H1 (cell line): ENCODE results near the gene PCCA. TPM values are rescaled to one million over a fixed set of nuclear protein-coding genes. Genes with fewer than 3 reads are reported as not detected.

Experiments used
- CTCF ChIA-PET: fragments of 300-600 bp; sonication (Branson Sonifier 250); formaldehyde crosslinking; loops from one replicate; lab custom pipeline; 2021; ENCODE audit not compliant: partially characterized antibody; lab: Charles Lee
- POLR2A ChIA-PET: fragments of 300-600 bp; sonication (Branson Sonifier 250); formaldehyde crosslinking; loops from one replicate; lab custom pipeline; 2021; ENCODE audit warnings: inconsistent platforms; ENCODE audit not compliant: partially characterized antibody; lab: Charles Lee
- DNase-seq, 2 experiments: peaks; one replicate each; pipeline versions ENCODE4 v3.0.0 to v3.0.0-alpha.2; 2010 to 2022; ENCODE audit warnings: low spot score in 2 of 2, low read depth in 1 of 2, mixed read lengths in 1 of 2
- FAIRE-seq: peaks from 2 replicates; lab custom pipeline; 2011; peaks lifted over from hg19 to GRCh38; lab: Jason Lieb, UNC
- H2AFZ ChIP-seq: 2 replicates; pipeline ENCODE4 v1.8.1; 2012; ENCODE audit warnings: low read length, inconsistent platforms
- H2AK5ac ChIP-seq: 2 replicates; pipeline ENCODE4 v1.6.1; 2013; ENCODE audit warnings: low read depth, low read length
- H2BK120ac ChIP-seq: replicated peaks from 2 replicates; pipeline ENCODE3; 2013; ENCODE audit warnings: low read depth, low read length, inconsistent platforms
- H2BK12ac ChIP-seq: 2 replicates; pipeline ENCODE4 v1.6.1; 2013; ENCODE audit warnings: low read depth, low read length
- H2BK15ac ChIP-seq: 2 replicates; pipeline ENCODE4 v1.6.1; 2013; ENCODE audit warnings: low read length
- H2BK20ac ChIP-seq: 2 replicates; pipeline ENCODE4 v1.6.1; 2013; ENCODE audit warnings: low read length
- H2BK5ac ChIP-seq: 2 replicates; pipeline ENCODE4 v1.6.1; 2013; ENCODE audit warnings: low read depth, low read length
- H3K14ac ChIP-seq: 2 replicates; pipeline ENCODE4 v1.6.1; 2013; ENCODE audit warnings: inconsistent platforms; ENCODE audit not compliant: insufficient read length
- H3K18ac ChIP-seq: 2 replicates; pipeline ENCODE4 v1.6.1; 2013; ENCODE audit warnings: low read length; ENCODE audit errors: extremely low read depth
- H3K23ac ChIP-seq: 2 replicates; pipeline ENCODE4 v1.6.1; 2013; ENCODE audit warnings: inconsistent platforms; ENCODE audit not compliant: insufficient read length
- H3K23me2 ChIP-seq: 2 replicates; pipeline ENCODE4 v1.6.1; 2013; ENCODE audit warnings: low read depth, low read length
- H3K27ac ChIP-seq: 2 replicates; pipeline ENCODE4 v1.6.1; 2011; ENCODE audit warnings: low read depth, low read length, inconsistent platforms
- H3K27me3 ChIP-seq, 4 experiments: replicated peaks in 1 of 4; 1 replicate in 1 of 4; 2 replicates in 3 of 4; pipeline versions ENCODE4 v1.6.1 to v1.8.1; 2011 to 2013; ENCODE audit warnings: low read length in 3 of 4, mild to moderate bottlenecking in 3 of 4, inconsistent platforms in 2 of 4, mixed read lengths in 2 of 4, moderate library complexity in 1 of 4; ENCODE audit not compliant: control insufficient read depth in 3 of 4, insufficient read depth in 3 of 4; ENCODE audit errors: extremely low read depth in 1 of 4
- H3K36me3 ChIP-seq, 4 experiments: 2 replicates each; pipeline versions ENCODE4 v1.6.1 to v1.8.1; 2011 to 2013; ENCODE audit warnings: mild to moderate bottlenecking in 4 of 4, low read length in 3 of 4, moderate library complexity in 2 of 4, control low read depth in 1 of 4, inconsistent platforms in 1 of 4; ENCODE audit not compliant: insufficient read depth in 4 of 4, control insufficient read depth in 2 of 4
- H3K4ac ChIP-seq: replicated peaks from 2 replicates; pipeline ENCODE3; 2013; ENCODE audit warnings: low read length, low read depth, mixed read lengths, inconsistent platforms; ENCODE audit not compliant: insufficient read length
- H3K4me1 ChIP-seq, 4 experiments: replicated peaks in 1 of 4; 1 replicate in 1 of 4; 2 replicates in 3 of 4; pipeline versions ENCODE4 v1.6.1 to v1.8.1; 2011 to 2013; ENCODE audit warnings: low read length in 3 of 4, inconsistent platforms in 2 of 4, mixed read lengths in 1 of 4; ENCODE audit not compliant: insufficient read depth in 4 of 4, control insufficient read depth in 3 of 4
- H3K4me2 ChIP-seq, 2 experiments: 2 replicates each; pipeline versions ENCODE4 v1.6.1 to v1.8.1; 2011 to 2013; ENCODE audit warnings: low read depth in 2 of 2, low read length in 2 of 2, control low read depth in 1 of 2, inconsistent platforms in 1 of 2, mild to moderate bottlenecking in 1 of 2; ENCODE audit not compliant: insufficient read depth in 1 of 2
- H3K4me3 ChIP-seq, 4 experiments: fragments of 200-600, 300-600 bp in 1 of 4; sonication (generic), shearing (Covaris generic), sonication (Bioruptor Twin) in 1 of 4; 2 replicates each; pipeline versions ENCODE4 v1.5.1 to v1.8.1; 2011 to 2016; ENCODE audit warnings: low read length in 4 of 4, low read depth in 3 of 4, control low read depth in 2 of 4, inconsistent platforms in 2 of 4, mild to moderate bottlenecking in 2 of 4, mixed read lengths in 1 of 4, moderate library complexity in 1 of 4; ENCODE audit not compliant: insufficient read depth in 2 of 4; ENCODE audit errors: extremely low read depth in 1 of 4
- H3K56ac ChIP-seq: replicated peaks from 2 replicates; pipeline ENCODE3; 2013; ENCODE audit warnings: low read depth, mild to moderate bottlenecking, mixed read lengths, low read length, inconsistent platforms; ENCODE audit not compliant: insufficient read length
- H3K79me1 ChIP-seq: 2 replicates; pipeline ENCODE4 v1.6.1; 2013; ENCODE audit warnings: low read depth, low read length, control low read depth
- H3K79me2 ChIP-seq, 2 experiments: 2 replicates each; pipeline versions ENCODE4 v1.6.1 to v1.8.1; 2012 to 2013; ENCODE audit warnings: low read length in 2 of 2, mild to moderate bottlenecking in 2 of 2, inconsistent platforms in 1 of 2; ENCODE audit not compliant: insufficient read depth in 2 of 2, control insufficient read depth in 1 of 2
- H3K9ac ChIP-seq, 4 experiments: replicated peaks in 1 of 4; 1 replicate in 1 of 4; 2 replicates in 3 of 4; pipeline versions ENCODE4 v1.6.1 to v1.8.1; 2011 to 2013; ENCODE audit warnings: low read depth in 3 of 4, low read length in 3 of 4, control low read depth in 2 of 4, mild to moderate bottlenecking in 2 of 4, moderate library complexity in 2 of 4, inconsistent platforms in 1 of 4; ENCODE audit errors: extremely low read depth in 1 of 4
- H3K9me3 ChIP-seq, 2 experiments: 2 replicates each; pipeline versions ENCODE4 v1.6.1 to v1.8.1; 2012 to 2013; ENCODE audit warnings: mild to moderate bottlenecking in 2 of 2, moderate library complexity in 2 of 2, control low read depth in 1 of 2, inconsistent platforms in 1 of 2, low read depth in 1 of 2, low read length in 1 of 2, mixed read lengths in 1 of 2; ENCODE audit not compliant: insufficient read depth in 2 of 2
- H4K20me1 ChIP-seq, 2 experiments: replicated peaks in 1 of 2; 2 replicates each; pipeline versions ENCODE3 to v1.8.1; 2011 to 2013; ENCODE audit warnings: inconsistent platforms in 2 of 2, low read length in 2 of 2, mild to moderate bottlenecking in 1 of 2; ENCODE audit not compliant: insufficient read depth in 2 of 2, control insufficient read depth in 1 of 2
- H4K5ac ChIP-seq: 2 replicates; pipeline ENCODE4 v1.6.1; 2013; ENCODE audit warnings: low read length, low read depth, mixed read lengths, inconsistent platforms; ENCODE audit not compliant: insufficient read length
- H4K8ac ChIP-seq: 2 replicates; pipeline ENCODE4 v1.8.0; 2013; ENCODE audit warnings: mild to moderate bottlenecking, moderate library complexity, low read length, inconsistent platforms; ENCODE audit not compliant: insufficient read depth; ENCODE audit errors: extremely low read depth
- H4K91ac ChIP-seq: replicated peaks from 2 replicates; pipeline ENCODE3; 2013; ENCODE audit warnings: low read length, mixed read lengths, inconsistent platforms; ENCODE audit not compliant: insufficient read length
- ATF2 ChIP-seq: IDR thresholded peaks from 2 replicates; pipeline ENCODE4 v1.6.1; 2012; ENCODE audit warnings: low read length, inconsistent platforms
- CHD2 ChIP-seq: IDR thresholded peaks from 2 replicates; pipeline ENCODE4 v1.6.1; 2012; ENCODE audit warnings: low read length, improper control_type of control experiment
- CTCF ChIP-seq, 3 experiments: IDR thresholded peaks; 1 replicate in 2 of 3; 2 replicates in 1 of 3; pipeline versions ENCODE4 v1.5.1 to v1.6.1; 2011; ENCODE audit warnings: low read length in 3 of 3, mild to moderate bottlenecking in 3 of 3, inconsistent platforms in 2 of 3, low read depth in 1 of 3, moderate library complexity in 1 of 3; ENCODE audit not compliant: insufficient read depth in 1 of 3; ENCODE audit errors: control extremely low read depth in 1 of 3
- EP300 ChIP-seq, 2 experiments: IDR thresholded peaks; 1 replicate in 1 of 2; 2 replicates in 1 of 2; pipeline ENCODE4 v1.6.1; 2011 to 2012; ENCODE audit warnings: low read depth in 2 of 2, low read length in 2 of 2, mild to moderate bottlenecking in 2 of 2, borderline replicate concordance in 1 of 2, inconsistent platforms in 1 of 2, moderate library complexity in 1 of 2
- NRF1 ChIP-seq: IDR thresholded peaks from 2 replicates; pipeline ENCODE4 v1.6.1; 2011; ENCODE audit warnings: mild to moderate bottlenecking, low read depth, low read length, improper control_type of control experiment
- RAD21 ChIP-seq, 2 experiments: IDR thresholded peaks in 1 of 2; conservative IDR thresholded peaks in 1 of 2; 2 replicates each; pipeline ENCODE4 v1.6.1; 2011; ENCODE audit warnings: low read depth in 2 of 2, low read length in 2 of 2, improper control_type of control experiment in 1 of 2, inconsistent platforms in 1 of 2, mild to moderate bottlenecking in 1 of 2, moderate library complexity in 1 of 2
- SP1 ChIP-seq: IDR thresholded peaks from 2 replicates; pipeline ENCODE4 v1.6.1; 2011; ENCODE audit warnings: low read depth, low read length
- SP2 ChIP-seq: IDR thresholded peaks from 2 replicates; pipeline ENCODE4 v1.6.1; 2012; ENCODE audit warnings: mild to moderate bottlenecking, low read length, inconsistent platforms
- TAF1 ChIP-seq: IDR thresholded peaks from 2 replicates; pipeline ENCODE4 v1.6.1; 2011; ENCODE audit warnings: mild to moderate bottlenecking, low read depth, low read length
- TCF12 ChIP-seq: IDR thresholded peaks from 2 replicates; pipeline ENCODE4 v1.6.1; 2011; ENCODE audit warnings: low read depth, mild to moderate bottlenecking, low read length
- TEAD4 ChIP-seq: IDR thresholded peaks from 2 replicates; pipeline ENCODE4 v1.6.1; 2012; ENCODE audit warnings: low read depth, low read length, inconsistent platforms, mixed read lengths
- polyA plus RNA-seq, 7 experiments: library from polyadenylated mRNA; depleted of rRNA in 3 of 7; stranded (reverse) in 5 of 7; unstranded in 2 of 7; fragments of >200 nt in 5 of 7; fragments of 200-250 nt in 2 of 7; gene quantifications; 1 replicate in 5 of 7; 2 replicates in 1 of 7; 4 replicates in 1 of 7; pipeline versions ENCODE4 v1.2.1 to v1.2.3, GENCODE V29; 2011 to 2013; ENCODE audit warnings: missing spikeins in 2 of 7, mixed read lengths in 2 of 7
- total RNA-seq: library from RNA; stranded (reverse); fragmentation: NEBNext Ultra II Directional; extraction: Animal tissue kit (Norgen Biotek cat#: 25700); gene quantifications from 2 replicates; pipeline ENCODE4 v1.2.1, GENCODE V29; 2021

The PCCA gene
- total and polyA plus RNA-seq, 2 of the 8 experiments (the other 6 are each of a cell fraction or from before 2014, with no cell fraction given) = 18.4 to 49.8 TPM

- Histone ChIP-seq H2BK20ac (no peak overlapping the region), H3K9ac (no peak overlapping the region), H2BK120ac (no peak overlapping the region), H3K23me2 (no peaks in the 10 kb centered on the region), H4K20me1 (no peaks in the 10 kb centered on the region), H2BK5ac (no peak overlapping the region), H3K23ac (no peak overlapping the region), H3K4me2 (no peak overlapping the region), H2BK12ac (no peak overlapping the region), H2BK15ac (no peak overlapping the region), H4K5ac (no peak overlapping the region), H3K27ac (no peak overlapping the region), H3K27me3 (no peaks in the 10 kb centered on the region), H2AFZ (no peak overlapping the region), H2AK5ac (no peak overlapping the region), H4K91ac (no peak overlapping the region), H3K56ac (no peak overlapping the region), H3K4me1 (peaks cover under 1 to 10% (median 4%) of the 10 kb centered on the region in 4 experiments; a peak in 5 of 7 replicates), H3K18ac (no peak overlapping the region), H3K4me3 (no peak overlapping the region), H3K79me2 (no peaks in the 10 kb centered on the region), H3K4ac (no peak overlapping the region), H3K9me3 (no peaks in the 10 kb centered on the region), H3K79me1 (no peaks in the 10 kb centered on the region), H3K14ac (no peak overlapping the region), H4K8ac (no peak overlapping the region), H3K36me3 (no peaks in the 10 kb centered on the region)
- ChIA-PET CTCF (no interaction called here), POLR2A (no interaction called here)
- FAIRE-seq = no peak
- no peak for DNase-seq
- no peak for TF ChIP-seq EP300 (IDR thresholded peaks at IDR 0.05; ENCODE audit: borderline replicate concordance in 1 of 2, low read depth in 2 of 2, low read length in 2 of 2)
- TF ChIP-seq CTCF (IDR thresholded peaks at IDR 0.05; ENCODE audit: control extremely low read depth in 1 of 3, insufficient read depth in 1 of 3, low read depth in 1 of 3, low read length in 3 of 3) = no peak
- no peak for TF ChIP-seq RAD21 (IDR thresholded peaks at IDR 0.05 in 1 of 2, conservative IDR thresholded peaks at IDR 0.05 in 1 of 2; ENCODE audit: low read depth in 2 of 2, low read length in 2 of 2)
- TF ChIP-seq SP2 = no peak
- no peak for TF ChIP-seq SP1
- no peak for TF ChIP-seq ATF2
- no peak for TF ChIP-seq TAF1
- no peak for TF ChIP-seq TCF12
- TF ChIP-seq CHD2 = no peak
- TF ChIP-seq NRF1 = no peak
- TF ChIP-seq TEAD4 = no peak
Measured at GRCh38 chr13:100433475-100433874, 344.6 kb downstream of the PCCA start.
